D721Med (cell line): ENCODE results near the gene MAST4.
"Not testable (repeated sequence)": the region's sequence is repeated elsewhere in the genome, so short reads cannot be mapped to it uniquely, and the experiment has no call there.

ENCODE experiments used
- DNase-seq: peaks from one replicate; pipeline ENCODE4 v3.0.0; 2011; ENCODE audit warnings: low spot score; ENCODE audit not compliant: insufficient read length
- FAIRE-seq: peaks from 2 replicates; lab custom pipeline; 2011; peaks lifted over from hg19 to GRCh38; lab: Jason Lieb, UNC
- CTCF ChIP-seq: IDR thresholded peaks from 2 replicates; pipeline ENCODE4 v1.5.1; 2012; ENCODE audit warnings: mild to moderate bottlenecking, control low read depth; ENCODE audit not compliant: insufficient read depth; ENCODE audit errors: missing control alignments

The MAST4 gene

GRCh38 chr5:67115246-67115645 is 519.1 kb downstream of the MAST4 start:
- no peak for TF ChIP-seq CTCF
- no peak for FAIRE-seq
- DNase-seq: no peak

- no peak for FAIRE-seq
- DNase-seq: no peak
- TF ChIP-seq CTCF: no peak
Measured at GRCh38 chr5:67115817-67116216, 519.6 kb downstream of the MAST4 start.

- FAIRE-seq (peak; percentile 66), DNase-seq (no peak)
- no peak for TF ChIP-seq CTCF
Measured at GRCh38 chr5:67118050-67118620, 521.9 kb downstream of the MAST4 start.

GRCh38 chr5:67119010-67119409 is 522.8 kb downstream of the MAST4 start:
- FAIRE-seq: no peak
- no peak for TF ChIP-seq CTCF
- no peak for DNase-seq

GRCh38 chr5:67120032-67120431 is 523.8 kb downstream of the MAST4 start:
- DNase-seq (no peak), FAIRE-seq (no peak)
- no peak for TF ChIP-seq CTCF

- no peak for DNase-seq
- no peak for FAIRE-seq
- no peak for TF ChIP-seq CTCF
Measured at GRCh38 chr5:67123819-67124218, 527.6 kb downstream of the MAST4 start.

GRCh38 chr5:67124556-67124955 is 528.4 kb downstream of the MAST4 start:
- TF ChIP-seq CTCF: no peak
- no peak for DNase-seq
- peak; percentile 82 for FAIRE-seq

- FAIRE-seq, DNase-seq: not testable (repeated sequence)
Measured at GRCh38 chr5:67127347-67127895, 531.2 kb downstream of the MAST4 start.
